HG03432 (cell line): ENCODE data around the gene MAS1.
A peak's percentile ranks its signal among the peaks of the same experiment; 100 is the strongest.
"Not testable (repeated sequence)": the region's sequence is repeated elsewhere in the genome, so short reads cannot be mapped to it uniquely, and the experiment has no call there.

ENCODE experiments used
- ATAC-seq: cut with Tn5 transposase; IDR thresholded peaks from one replicate; pipeline ENCODE4 v1.9.1; 2021; ENCODE audit warnings: mild to moderate bottlenecking, moderate library complexity; ENCODE audit not compliant: unreplicated experiment

Gene MAS1

DNA sequence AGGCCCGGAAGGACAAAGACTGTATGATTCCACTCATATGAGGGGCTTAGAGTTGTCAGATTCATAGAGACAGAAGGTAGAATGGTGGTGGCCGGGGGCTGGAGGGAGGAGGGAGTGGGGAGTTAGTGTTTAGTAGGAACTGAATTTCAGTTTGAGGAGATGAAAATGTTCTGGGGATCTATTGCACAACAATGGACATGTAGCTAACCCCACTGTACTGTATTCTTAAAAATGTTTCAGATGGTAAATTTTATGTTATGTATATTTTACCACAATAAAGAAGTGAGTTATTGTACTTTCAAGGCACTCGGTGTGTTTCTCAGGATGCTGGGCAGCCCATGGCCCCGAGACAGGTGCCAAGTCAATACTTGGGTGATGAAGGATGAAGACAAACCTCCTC is 25.4 kb downstream of the MAS1 start:
- no peak for ATAC-seq

DNA sequence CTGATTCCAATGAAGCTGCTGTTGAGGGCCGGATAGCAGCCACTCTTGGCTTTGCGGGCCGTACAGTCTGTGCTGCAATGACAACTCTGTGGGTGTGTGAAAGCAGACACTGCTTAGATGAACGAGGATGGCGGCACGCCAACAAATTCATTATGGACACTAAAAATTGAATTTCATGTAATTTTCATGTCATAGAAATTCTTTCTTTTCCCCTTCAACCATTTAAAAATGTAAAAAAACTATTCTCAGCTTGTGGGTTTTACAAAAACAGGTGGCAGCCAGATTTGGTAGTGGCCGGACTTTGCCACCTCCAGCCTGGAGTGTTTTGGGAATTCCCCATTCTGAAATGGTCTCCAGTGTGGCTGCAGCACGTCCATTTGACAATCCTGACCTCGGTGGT is 26.0 kb downstream of the MAS1 start:
- no peak for ATAC-seq

DNA sequence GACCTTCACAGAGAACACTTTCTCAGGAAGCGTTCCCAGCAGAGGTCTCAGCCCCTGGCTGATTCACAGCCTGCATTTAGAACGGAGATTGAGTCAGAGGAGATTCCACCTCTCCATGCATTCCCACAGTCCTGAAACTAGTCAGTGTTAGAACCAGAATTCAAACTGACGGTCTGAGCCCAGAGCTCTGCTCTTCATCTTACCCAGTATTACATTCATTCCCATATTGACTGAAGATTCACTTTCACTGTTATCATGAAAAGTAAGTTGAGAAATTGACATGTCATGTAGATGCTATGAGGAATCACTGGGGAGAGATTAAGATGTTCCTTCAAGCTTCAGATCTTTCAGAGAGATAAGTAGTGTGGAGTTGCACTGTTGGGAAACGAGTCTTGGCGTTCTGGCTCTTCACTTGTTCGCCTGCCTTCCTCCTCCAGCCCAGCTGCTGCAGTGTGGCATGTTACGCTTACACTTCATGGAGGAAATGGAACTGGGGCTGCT is 28.3 kb downstream of the MAS1 start:
- no peak for ATAC-seq

DNA sequence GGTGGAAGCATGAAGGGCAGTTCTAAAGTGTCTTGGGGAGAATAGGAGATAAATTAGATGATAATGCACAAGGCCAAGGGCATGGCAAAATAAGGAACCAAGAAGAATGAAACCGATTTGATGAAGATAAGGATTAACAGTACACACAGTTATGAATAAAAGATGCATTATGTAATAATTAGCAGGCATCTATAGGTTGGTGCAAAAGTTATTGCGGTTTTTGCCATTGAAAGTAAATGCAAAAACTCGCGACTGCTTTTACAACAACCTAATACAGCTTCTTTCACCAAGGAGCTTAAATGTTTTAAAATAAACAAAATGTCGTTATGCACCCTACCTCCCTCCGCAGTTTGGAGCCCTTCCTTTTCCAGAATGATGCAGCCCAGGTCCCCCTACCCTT is 29.0 kb downstream of the MAS1 start:
- ATAC-seq = no peak

DNA sequence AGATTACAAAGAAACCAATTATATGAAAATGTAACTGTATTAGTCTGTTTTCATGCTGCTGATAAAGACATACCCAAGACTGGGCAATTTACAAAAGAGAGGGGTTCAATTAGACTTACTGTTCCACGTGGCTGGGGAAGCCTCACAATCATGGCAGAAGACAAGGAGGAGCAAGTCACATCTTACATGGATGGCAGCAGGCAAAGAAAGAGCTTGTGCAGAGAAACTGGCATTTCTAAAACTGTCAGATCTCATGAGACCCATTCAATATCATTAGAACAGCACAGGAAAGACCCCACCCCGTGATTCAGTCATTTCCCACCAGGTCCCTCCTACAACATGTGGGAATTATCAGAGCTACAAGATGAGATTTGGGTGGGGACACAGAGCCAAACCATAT is 33.4 kb downstream of the MAS1 start:
- not testable (repeated sequence) for ATAC-seq

DNA sequence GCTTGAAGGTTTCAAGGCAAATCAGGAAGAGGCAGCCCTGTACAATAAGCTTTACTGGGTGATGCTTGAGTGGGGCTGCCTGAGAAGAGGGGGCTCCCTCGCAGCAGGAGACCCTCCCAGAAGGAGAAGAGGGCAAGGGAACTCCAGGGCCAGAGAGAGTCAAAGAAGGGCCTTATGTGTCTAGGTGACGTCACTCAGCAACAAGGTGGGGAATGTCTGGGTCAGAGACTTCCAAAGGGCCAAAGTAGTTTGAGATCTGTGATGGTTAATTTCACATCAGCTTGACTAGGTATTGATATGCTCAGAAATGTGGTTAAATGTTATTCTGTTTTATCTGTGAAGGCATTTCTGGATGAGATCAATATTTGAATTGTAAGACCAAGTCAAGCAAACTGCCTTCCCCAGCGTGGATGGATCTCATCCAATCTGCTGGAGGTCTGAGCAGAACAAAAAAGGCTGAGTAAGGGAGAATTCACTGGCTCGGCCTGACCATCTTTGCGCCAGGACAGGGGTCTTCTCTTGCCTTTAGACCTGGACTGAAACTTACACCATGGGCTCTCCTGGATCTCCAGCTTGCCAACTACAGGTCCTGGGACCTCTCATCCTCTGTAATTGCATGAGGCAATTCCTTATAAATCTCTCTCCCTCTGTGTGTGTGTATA is 35.9 kb downstream of the MAS1 start:
- no peak for ATAC-seq

DNA sequence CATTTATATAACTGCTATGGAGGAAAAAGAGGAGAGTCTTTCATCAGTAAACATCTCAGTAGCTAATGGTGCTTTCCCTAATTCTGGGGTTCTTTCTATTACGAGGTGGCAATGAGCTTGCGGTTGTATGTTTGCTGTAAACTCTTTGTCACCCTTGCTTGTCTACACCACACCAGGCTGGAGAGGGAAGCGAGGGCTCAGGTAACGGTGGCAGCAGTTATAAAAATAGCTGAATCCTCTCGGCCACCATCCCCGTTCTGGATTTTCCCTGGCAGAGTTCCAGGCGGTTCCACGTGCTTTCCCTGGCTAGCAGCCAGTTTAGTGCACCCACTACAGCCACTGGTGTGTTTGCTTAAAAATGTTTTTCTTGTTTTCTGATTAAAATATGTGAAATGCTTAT is 39.0 kb downstream of the MAS1 start:
- peak; percentile 51 for ATAC-seq

DNA sequence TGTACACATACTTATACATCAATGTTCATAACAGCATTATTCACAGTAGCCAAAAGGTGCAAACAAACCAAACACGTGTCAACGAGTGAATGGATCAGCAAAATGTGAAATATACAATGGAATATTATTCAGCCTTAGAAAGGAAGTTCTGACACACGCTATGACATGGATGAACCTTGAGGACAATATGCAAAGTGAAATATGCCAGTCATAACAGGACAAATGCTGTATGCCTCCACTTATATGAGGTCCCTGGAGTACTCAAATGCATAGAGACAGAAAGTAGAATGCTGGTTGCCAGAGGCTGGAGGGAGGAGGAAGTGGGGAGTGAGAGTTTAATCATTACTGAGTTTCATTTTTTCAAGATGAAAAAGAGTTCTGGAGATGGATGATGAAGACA is 40.3 kb downstream of the MAS1 start:
- ATAC-seq = peak; percentile 93

DNA sequence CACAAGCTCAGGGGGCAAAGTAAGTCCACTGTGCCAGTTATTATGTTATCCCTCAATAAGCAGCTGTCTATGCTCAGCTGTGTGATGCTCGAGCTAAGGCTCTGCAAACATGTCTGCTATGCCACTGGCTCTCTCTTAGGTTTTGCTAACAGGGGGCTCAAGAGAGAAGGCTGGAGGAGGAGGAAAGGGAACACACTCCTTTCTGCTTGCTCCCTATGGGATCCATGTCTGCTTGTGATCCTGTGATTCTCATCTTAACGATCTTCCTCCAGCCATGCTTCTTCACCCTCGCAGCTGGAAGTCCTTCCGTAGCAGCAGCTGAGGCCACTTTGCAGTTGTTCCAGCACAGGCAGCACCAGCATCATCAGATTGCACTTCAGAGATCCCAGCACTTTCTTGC is 41.1 kb downstream of the MAS1 start:
- ATAC-seq = no peak

DNA sequence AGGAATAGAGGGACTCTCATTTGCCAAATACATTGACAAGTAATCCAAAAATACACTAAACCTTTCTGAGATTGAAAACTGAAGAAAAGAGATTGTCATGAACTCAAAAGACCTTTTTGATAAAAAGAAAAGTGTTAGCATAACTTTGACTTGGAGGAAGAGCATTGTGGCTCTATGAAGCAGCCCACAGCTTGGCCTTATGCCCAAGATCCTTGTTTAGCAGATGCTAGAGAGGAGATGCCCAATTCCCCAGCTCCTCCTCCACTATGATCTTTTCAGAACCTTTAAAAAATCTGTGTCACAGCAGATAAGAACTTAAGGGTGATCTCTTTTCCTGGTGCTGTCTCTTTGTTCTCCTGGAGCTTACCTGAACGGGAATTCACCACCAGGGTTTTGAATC is 42.3 kb downstream of the MAS1 start:
- ATAC-seq = no peak

DNA sequence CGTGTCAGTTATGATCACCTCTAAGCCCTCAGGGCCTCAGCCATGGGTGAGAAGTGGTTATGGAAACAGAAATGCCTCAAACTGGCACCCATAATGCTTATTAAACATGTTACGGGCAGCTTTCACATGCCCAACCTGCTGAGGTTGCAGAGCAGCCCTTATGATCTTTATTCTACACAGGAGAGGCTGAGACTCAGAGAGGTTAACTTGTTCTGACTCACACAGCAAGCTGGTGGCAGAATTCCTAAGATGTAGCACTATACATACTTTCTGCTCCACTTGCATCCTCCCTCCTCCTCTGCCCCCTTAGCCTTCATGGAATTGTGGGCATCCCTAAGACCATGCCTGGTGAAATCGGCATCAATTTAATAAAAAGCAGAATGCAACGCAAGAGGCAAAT is 43.4 kb downstream of the MAS1 start:
- ATAC-seq = no peak

DNA sequence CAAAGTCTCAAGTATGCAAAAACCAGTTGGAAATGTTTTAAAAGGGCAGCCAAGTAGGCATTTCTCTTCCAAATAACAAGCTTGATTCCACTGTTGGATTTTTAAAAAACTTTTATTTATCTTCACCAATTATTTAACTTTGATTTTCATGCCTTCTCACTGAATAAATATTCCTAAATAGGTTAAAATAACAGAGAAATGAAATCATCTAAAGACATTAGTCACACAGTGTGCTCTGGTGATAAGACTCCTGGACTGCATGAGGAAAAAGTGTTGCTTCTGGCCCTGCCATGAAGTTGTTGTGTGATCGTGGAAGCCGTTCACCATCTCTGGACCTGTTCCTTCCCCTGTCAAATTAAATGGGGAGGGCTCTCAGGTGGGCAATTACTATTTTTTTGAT is 44.3 kb downstream of the MAS1 start:
- no peak for ATAC-seq

DNA sequence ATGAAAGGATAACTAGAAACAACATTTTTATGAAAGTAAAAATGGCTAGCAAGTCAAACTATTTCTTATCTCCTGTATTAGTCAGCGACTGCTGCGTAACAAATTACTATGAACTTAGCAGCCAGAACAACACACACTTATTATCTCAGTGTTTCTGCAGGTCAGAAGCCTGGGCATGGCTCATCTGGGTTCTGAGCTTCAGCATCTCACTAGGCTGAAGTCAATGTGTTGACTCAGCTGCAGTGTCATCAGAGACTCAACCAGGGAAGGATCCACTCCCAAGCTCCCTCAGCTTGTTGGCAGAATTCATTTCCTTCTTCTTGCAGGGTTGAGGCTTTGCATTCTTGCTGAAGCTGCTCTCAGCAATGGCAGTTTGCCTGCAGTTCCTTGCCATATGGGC is 44.8 kb downstream of the MAS1 start:
- no peak for ATAC-seq

DNA sequence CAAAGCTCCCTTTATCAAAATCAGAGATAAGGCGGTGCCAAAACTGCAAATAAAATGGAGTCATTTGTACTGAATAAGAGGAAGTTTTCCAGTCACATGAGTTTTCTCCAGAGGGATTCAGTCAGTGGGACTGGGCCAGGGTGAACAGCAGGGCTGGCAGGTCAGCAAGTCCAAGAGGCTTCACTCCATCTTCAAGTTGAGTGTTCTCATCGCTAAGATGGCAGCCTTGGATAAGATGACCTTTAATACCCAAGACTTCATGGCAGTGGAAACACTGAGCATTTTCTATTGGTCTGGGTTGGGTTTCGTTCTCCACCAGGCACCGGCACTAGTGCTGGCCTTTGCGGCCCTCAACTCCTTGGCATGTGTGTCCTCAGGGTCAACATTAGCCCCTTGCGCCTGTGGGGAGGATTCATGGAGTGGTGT is 48.8 kb downstream of the MAS1 start:
- ATAC-seq = no peak
